ENCODE measurements around the gene MED14.

The MED14 gene

DNA sequence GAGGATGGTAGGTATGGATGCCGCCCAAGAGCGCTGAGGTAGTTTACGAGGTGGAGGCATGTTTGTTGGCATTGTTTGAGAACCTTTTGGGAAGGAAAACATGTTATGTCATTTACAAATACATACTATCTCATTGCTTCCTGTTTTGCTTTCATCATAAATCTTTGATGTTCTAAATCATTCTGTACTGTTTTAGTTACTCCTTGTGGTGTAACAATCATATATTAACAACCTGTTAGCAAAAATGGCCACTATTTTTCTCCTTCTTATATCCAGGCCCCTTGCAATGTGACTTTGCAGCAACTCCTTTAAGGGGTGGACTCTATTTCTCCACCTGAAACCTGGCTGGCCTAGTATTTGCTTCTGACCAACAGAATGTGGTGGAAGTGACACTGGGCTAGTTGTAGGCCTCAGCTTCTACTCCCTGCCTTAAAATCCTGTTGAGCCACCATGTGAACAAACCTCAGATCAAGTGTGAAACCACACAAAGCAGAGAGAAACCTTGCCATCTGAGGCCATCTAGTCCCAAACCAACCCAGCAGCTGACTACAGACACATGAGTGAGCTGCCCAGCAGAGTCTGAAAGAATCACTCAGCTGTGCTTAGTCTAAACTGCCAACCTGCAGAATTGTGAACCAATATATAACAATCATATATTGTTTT lies 72.1 kb downstream of the MED14 start:
- no peak for DNase-seq

GRCh38 chrX:40661489-40661888 lies 73.9 kb downstream of the MED14 start:
- no peak for DNase-seq

- no peak for DNase-seq
These were observed 75.0 kb downstream of the MED14 start for GRCh38 chrX:40660381-40660780.

- no peak for DNase-seq
These were observed 81.8 kb downstream of the MED14 start for GRCh38 chrX:40653535-40653934.

- no peak for DNase-seq
These were observed 82.7 kb downstream of the MED14 start for GRCh38 chrX:40652664-40653063.

GRCh38 chrX:40651620-40652223 lies 83.6 kb downstream of the MED14 start:
- peak; percentile 91 for DNase-seq

DNA sequence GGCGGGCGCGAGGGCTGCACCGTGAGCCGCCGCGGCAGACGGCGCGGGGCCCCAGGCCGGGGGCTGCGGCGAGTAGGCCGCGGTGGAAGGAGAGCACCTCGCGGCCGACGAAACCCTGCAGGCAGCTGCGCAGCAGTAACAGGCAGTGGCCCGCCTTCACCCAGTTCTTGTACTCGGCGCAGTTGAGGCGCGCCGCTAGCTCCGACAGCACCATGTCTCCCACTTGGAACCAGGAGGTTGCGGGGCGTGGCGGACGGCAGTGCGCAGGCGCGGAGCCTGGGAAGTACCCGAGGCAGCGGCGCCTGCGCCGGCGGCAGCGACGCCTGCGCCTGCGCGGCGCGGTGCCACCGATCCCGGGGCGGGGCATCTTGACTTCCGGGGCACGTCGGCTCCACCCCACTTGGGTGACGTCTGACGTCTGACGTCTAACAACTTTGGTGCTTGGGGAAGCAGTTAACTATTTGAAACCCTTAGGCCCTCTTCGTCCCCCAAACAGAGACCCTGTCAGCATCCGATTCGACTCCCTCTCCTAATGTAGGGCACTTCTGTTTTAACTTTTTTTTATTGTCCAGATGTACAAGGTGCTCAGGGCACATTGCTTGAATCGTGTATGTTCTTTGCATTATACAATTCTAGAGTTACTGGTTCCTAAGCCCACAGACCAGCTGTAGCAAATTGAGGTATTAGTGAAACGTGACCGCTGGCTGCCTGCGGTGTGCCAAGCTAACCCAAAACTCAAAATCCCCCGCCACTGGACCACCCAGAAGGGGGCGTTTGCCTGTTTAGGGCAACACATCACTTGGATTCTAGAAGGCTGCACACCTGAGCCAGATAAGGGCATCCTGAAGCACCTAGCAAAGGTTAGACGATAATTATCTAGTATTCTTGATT lies 87.8 kb downstream of the MED14 start, which contains the start of gene CXorf38:
Gene CXorf38, minus strand, starts transcription at position 255 of the 891 bp plus-strand sequence. Its CDS starts 41 bp downstream, at position 214.
- DNase-seq = peak; percentile 98

GRCh38 chrX:40646489-40647306 lies 88.6 kb downstream of the MED14 start:
- DNase-seq = peak; percentile 44

DNA sequence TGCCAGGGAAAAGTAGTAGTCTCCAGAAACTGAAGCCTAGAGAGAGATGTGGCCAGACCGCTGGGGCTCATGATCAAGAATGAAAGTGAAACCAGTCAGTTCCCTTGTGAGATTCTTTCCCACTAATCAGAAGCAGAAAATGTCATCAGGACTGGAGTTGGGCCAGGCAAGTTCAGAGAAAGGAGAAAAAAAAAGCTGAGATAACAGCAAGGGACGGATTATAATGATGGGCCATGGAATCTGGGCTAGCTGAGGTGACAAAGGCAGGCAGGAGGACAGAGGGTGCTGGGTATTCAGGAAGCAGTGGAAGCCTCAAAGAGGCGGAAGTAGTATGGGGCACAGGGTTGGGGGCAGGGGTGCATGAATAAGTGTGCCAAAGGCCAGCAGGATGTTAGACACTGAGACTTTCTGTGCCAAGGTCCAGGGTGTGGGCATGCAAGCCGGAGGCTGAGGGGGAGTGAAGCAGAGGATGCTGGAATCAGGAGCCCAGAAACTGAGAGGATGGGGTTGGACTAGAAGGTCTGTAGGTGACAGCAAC lies 90.5 kb downstream of the MED14 start:
- peak; percentile 69 for DNase-seq

GRCh38 chrX:40644176-40644575 lies 91.2 kb downstream of the MED14 start:
- no peak for DNase-seq

GRCh38 chrX:40637687-40638086 lies 97.7 kb downstream of the MED14 start:
- no peak for DNase-seq

- DNase-seq = no peak
These were observed 103.1 kb downstream of the MED14 start for GRCh38 chrX:40632199-40632598.

DNA sequence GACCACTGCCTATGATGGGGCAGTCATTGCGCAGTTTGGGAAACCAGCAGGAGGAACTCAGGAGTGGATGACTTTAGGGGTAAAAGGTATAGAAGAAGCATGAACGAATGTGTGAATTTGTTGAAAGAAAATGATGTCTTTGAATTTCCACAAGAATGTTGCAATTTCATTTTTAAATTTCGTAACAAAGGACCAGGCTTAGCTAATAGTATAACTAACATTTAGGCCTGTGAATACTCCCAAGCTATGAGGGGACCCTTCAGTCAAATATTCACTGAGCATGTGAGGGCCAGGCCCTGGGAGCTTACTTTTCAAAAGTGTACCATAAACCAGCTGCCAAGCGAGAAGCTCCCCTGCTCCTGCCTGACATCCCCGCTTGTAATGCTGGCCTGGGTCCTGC lies 106.8 kb downstream of the MED14 start:
- DNase-seq = no peak

DNA sequence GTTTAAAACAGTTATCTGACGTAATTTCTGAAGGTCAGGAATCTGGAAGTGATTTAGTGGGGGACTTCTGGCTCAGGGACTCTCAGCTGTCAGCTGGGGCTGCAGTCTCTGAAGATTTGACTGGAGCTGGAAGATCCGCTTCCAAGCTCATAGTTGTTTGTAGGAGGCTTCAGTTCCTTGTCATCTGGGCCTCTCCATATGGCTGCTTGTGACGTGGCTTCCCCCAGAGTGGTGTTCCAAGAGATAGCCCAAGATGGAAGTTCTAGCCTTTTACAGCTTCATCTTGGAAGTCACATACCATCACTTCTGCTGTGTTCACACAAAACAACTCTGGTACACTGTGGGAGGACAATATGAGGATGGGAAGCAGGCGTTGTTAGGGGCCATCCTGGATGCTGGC lies 110.0 kb downstream of the MED14 start:
- DNase-seq = no peak

DNA sequence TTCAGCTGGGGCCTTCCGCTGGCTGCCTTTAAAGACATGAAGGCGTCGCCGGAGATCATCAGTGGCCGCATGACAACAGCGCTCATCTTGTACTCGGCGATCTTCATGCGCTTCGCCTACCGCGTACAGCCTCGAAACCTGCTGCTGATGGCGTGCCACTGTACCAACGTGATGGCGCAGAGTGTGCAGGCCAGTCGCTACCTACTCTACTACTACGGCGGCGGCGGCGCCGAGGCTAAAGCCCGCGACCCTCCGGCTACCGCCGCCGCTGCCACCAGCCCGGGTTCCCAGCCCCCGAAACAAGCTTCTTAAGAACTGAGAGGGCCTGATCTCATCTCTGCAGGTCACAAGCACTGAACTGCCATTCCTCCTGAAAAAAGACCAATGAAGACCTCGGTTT lies 111.7 kb downstream of the MED14 start:
- no peak for DNase-seq

- no peak for DNase-seq
These were observed 112.2 kb downstream of the MED14 start, which contains the start of gene MPC1L for GRCh38 chrX:40623139-40623536. MPC1L (plus strand) TSS chrX:40623428; CDS start chrX:40623566, 138 bp downstream.

DNA sequence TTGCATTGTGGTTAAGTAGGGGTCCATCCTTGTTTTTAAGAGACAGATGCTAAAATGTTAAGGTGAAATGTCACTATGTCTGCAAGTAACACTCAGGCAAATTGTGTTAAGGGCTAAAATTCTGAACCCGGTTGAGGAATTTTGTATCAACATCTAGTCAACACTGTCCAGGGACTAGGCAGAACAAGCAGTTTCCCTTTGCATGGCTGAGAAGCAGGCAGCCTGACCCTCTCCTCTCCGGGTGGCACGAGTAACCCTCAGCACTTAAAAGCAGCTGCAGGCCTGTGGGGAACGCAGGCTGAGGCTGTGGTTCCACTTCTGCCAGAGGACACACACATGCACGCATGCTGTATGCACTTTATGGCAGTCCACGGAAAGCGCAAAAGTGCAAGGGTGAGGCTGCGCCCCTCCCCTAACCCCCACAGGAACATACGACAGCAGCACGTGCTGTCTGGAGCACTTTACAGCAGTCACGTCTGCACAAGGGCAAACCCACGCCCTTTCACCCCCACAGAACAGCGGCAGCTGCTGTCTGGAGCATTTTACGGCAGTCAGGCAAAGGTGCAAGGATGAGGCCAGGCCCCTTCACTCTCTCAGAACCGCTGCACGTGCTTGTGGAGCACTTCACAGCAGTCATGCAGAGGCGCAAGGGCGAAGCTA lies 112.7 kb downstream of the MED14 start:
- no peak for DNase-seq

DNA sequence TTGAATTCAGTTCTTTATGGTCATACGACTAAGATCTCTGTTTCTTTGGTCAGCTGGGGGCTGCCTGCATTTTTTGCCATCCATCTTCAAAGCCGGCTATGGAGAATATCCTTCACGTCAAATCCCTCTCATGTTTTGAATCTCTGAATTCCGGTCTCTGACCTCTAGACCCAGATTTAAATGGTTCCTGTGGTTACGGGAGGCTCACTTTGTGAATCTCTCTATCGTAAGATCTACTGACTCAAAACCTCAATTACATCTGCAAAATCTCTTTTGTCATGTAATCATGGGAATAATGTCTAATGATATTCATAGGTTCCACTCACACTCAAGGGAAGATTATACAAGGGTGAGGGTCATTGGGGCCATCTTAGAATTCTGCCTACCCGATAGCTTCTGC lies 117.8 kb downstream of the MED14 start:
- no peak for DNase-seq

DNA sequence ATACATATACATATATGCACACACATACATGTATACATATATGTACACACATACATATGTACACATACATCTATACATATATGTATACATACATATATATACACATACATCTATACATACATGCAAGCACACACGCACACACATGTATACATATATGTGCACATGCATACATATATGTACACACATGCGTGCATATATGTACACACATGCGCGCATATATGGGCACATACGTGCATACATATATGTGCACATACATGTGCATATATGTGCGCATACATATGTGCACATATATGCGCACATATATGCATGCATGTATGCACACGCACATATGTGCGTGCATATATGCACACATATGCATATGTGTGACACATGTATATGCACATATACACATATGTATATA lies 119.4 kb downstream of the MED14 start:
- DNase-seq = no peak

- DNase-seq = no peak
These were observed 122.8 kb downstream of the MED14 start for GRCh38 chrX:40612511-40612910.

DNA sequence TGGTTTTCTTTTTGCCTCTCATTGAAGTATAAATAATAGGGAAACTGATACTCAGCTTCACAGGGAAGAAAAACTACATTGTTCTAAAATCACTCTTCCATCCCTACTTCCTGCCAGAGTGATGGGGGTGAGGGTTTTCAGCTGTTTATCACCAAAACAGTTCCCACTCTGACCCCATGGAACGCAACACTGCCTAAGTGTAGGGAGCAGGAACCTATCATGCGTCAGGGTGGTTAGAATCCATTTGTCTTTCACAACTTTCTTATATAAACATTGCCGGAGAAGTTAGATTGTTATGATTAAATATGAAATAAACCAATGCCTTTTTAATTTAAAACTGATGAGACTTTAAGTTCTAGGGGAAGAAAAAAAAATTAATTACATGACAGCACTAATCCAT lies 128.0 kb downstream of the MED14 start:
- DNase-seq = no peak

DNA sequence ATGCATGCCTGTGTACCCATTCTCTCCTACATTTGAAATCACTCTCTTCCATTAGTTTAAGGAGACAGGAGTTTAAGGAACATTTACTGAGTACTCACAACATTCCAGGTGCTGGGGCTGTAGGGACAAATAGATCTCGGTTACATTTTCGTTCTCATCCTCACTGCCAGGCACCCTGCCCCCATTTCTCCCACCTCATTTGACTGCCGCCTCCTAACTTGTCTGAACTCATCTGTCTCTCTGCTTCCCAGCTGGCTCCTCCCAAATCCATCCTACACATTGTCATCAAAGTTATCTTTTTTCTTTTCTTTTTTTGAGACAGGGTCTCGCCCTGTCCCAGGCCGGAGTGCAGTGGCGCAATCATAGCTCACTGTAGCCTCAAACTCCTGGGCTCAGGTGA lies 131.9 kb downstream of the MED14 start:
- DNase-seq = no peak

All from CD4-positive, alpha-beta T cell treated with Interleukin-17A for 4 hours (primary cell).